Subcutaneous abdominal adipose tissue (tissue), 5 donors: ENCODE data around the gene FMNL3.

ENCODE experiments used
- H3K27ac ChIP-seq: one replicate; pipeline ENCODE4 v1.7.0; 2013; ENCODE audit warnings: low read depth, mild to moderate bottlenecking, inconsistent platforms, low read length, moderate library complexity
- H3K27me3 ChIP-seq, 5 donors: one replicate each; pipeline ENCODE4 v1.7.0; 2013; ENCODE audit warnings: low read length in 5 of 5, inconsistent platforms in 1 of 5; ENCODE audit not compliant: control insufficient read depth in 5 of 5, insufficient read depth in 4 of 5
- H3K36me3 ChIP-seq, 5 donors: one replicate each; pipeline ENCODE4 v1.7.0; 2013; ENCODE audit warnings: low read length in 5 of 5; ENCODE audit not compliant: control insufficient read depth in 5 of 5, insufficient read depth in 5 of 5
- H3K4me1 ChIP-seq, 5 donors: one replicate each; pipeline ENCODE4 v1.7.0; 2013; ENCODE audit warnings: low read length in 5 of 5, mild to moderate bottlenecking in 3 of 5, moderate library complexity in 1 of 5; ENCODE audit not compliant: control insufficient read depth in 5 of 5, insufficient read depth in 5 of 5
- H3K4me3 ChIP-seq, 5 donors: one replicate each; pipeline ENCODE4 v1.7.0; 2013; ENCODE audit warnings: low read length in 5 of 5, low read depth in 1 of 5
- H3K9ac ChIP-seq, 5 donors: one replicate each; pipeline ENCODE4 v1.7.0; 2013; ENCODE audit warnings: low read length in 5 of 5, mild to moderate bottlenecking in 4 of 5, moderate library complexity in 3 of 5
- H3K9me3 ChIP-seq, 5 donors: one replicate each; pipeline ENCODE4 v1.7.0; 2013; ENCODE audit warnings: low read length in 5 of 5; ENCODE audit not compliant: control insufficient read depth in 5 of 5
- donor health status: healthy.
- donor health status: healthy.
- donor health status: healthy.
- donor health status: healthy.
- donor health status: healthy.

FMNL3 gene

GRCh38 chr12:49626836-49627235 lies 80.4 kb downstream of the FMNL3 start:
- H3K4me3 ChIP-seq, result no peak overlapping the region
- no peak overlapping the region for H3K9ac ChIP-seq
- no peaks in the 10 kb centered on the region for H3K9me3 ChIP-seq
- peaks cover 0 to 17% (median 15%) of the 10 kb centered on the region in 5 donors for H3K4me1 ChIP-seq
- no peaks in the 10 kb centered on the region for H3K27me3 ChIP-seq
- no peak overlapping the region for H3K27ac ChIP-seq
- peaks cover 0 to 4% (median 2%) of the 10 kb centered on the region in 5 donors for H3K36me3 ChIP-seq

DNA sequence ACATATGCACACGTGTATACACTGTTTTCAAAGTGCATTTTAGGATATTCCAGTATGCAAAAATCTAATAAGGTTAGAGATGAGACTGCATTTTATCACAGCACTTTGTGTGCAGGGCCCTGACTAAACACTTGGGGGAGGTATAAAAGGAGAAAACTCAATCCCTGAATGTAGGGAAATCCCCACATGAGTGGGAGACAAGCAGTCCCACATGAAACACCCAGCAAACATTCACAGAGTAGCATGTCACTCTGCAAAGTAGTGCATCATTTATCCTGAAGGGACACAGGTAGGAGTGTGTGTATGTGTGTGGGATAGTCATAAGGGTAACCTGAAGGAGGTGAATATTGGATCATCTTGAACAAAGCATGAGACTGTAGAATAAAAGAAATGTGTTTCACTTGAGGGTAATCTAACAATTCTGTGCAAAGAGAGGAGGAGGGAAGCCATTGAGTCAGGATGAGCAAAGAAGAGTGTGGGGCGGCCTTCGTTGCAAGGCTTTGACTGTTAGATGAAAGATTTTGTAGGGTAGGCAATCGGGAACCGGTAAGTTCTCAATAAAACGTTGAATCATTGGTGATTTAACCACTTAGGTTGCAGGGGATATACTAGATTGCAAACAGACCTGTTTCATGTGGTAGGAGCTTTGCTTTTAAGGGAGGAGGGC lies 80.9 kb downstream of the FMNL3 start:
- H3K9ac ChIP-seq, result no peak overlapping the region
- H3K9me3 ChIP-seq, result no peaks in the 10 kb centered on the region
- no peaks in the 10 kb centered on the region for H3K27me3 ChIP-seq
- no peak overlapping the region for H3K4me3 ChIP-seq
- peaks cover 2 to 22% (median 19%) of the 10 kb centered on the region in 5 donors for H3K4me1 ChIP-seq
- H3K27ac ChIP-seq, result no peak overlapping the region
- no peaks in the 10 kb centered on the region for H3K36me3 ChIP-seq

DNA sequence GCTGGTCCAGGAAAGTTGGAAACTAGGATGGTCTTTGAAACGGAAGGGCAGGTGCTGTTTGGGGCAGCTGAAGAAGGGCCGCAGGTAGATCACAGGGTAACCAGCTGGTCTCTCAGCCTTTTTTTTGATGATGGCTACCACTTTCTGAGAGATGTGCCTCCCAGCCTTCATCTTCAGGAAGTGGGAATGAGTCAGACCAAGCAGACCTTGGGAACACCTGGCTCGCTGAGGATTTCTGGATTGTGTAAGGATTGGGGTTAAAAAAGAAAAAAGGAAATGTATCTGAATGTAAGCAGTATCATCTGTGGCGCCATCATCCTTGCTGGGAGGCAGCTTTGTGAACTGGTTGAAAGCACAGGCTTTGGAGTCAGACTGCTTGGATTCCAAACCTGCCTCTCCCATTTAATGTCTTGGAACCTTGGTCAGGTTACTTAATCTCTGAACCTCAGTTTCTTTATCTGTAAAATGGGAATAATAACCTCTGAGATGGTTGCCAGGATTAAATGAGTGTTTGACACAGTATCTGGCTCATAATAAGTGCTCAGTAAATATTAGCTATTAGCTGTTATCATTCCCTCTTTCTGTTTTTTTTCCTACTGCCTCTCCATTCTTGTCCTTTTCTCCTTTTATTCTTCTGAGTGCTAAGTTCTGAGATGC lies 82.2 kb downstream of the FMNL3 start:
- Histone ChIP-seq H3K9ac (no peak overlapping the region), H3K27me3 (no peaks in the 10 kb centered on the region), H3K36me3 (no peaks in the 10 kb centered on the region), H3K4me3 (no peak overlapping the region), H3K4me1 (peaks cover 2 to 24% (median 20%) of the 10 kb centered on the region in 5 donors), H3K27ac (peak overlapping the region; percentile 16), H3K9me3 (no peaks in the 10 kb centered on the region)

- H3K9ac ChIP-seq, result peak within 1 kb of the TSS; percentile 59 to 81 (median 69)
- peak within 1 kb of the TSS; percentile 63 to 86 (median 79) for H3K4me3 ChIP-seq
- H3K9me3 ChIP-seq, result no peaks in the 10 kb centered on the region
- no peaks in the 10 kb centered on the region for H3K36me3 ChIP-seq
- no peaks in the 10 kb centered on the region for H3K27me3 ChIP-seq
- peaks cover 2 to 31% (median 24%) of the 10 kb centered on the region in 5 donors for H3K4me1 ChIP-seq
- peak within 1 kb of the TSS; percentile 76 for H3K27ac ChIP-seq
Measured at GRCh38 chr12:49623142-49623904, 83.9 kb downstream of the FMNL3 start, which contains the start of gene PRPF40B. PRPF40B (plus strand) TSS chr12:49623561; CDS start chr12:49623591, 30 bp downstream.

GRCh38 chr12:49622501-49623141 lies 84.6 kb downstream of the FMNL3 start:
- Histone ChIP-seq H3K9me3 (no peaks in the 10 kb centered on the region), H3K9ac (peak overlapping the region; percentile 59 to 81 (median 69)), H3K36me3 (no peaks in the 10 kb centered on the region), H3K4me3 (peak overlapping the region; percentile 63 to 86 (median 79)), H3K27ac (peak overlapping the region; percentile 76), H3K4me1 (peaks cover 2 to 31% (median 24%) of the 10 kb centered on the region in 5 donors), H3K27me3 (no peaks in the 10 kb centered on the region)

DNA sequence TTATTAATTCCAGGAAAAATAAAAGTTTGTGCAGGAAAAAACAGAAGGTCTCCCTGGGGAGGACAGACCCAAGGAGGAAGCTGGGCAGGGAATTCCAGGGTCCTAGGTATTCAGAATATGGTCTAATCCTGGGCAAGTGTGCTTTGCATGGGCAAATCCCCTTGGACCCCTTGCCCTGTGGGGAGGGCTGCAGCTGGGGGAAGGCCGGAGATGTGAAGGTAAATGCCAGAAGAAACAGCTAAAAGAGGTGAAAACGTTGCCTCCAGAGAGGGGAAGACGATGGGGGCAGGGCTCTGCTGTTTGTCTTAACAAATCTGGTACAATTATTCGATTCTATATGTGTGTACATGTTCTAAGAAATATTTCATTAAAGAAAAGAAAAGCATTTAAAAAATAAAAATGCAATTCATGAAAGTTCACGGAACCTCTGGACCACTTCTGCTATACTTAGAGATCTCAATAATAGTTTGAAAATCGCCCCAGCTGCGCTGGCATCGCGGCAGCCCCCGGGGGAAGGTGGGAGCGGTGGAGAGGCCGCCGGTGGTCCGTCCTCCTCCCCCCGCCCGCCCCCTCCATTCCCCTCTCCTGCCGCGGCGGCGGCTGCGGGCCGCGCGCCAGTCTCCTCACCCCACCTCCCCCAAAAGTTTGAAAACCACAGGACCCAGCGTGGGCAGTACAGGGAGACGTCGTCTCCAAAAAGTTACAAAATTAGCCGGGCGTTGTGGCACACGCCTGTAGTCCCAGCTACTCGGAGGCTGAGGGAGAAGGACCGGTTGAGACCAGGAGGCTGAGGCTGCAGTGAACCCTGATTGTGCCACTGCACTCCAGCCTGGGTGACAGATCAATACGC lies 85.3 kb downstream of the FMNL3 start:
- Histone ChIP-seq H3K4me3 (peak overlapping the region; percentile 63 to 86 (median 79)), H3K27me3 (no peaks in the 10 kb centered on the region), H3K27ac (no peak overlapping the region), H3K36me3 (no peaks in the 10 kb centered on the region), H3K4me1 (peaks cover 2 to 31% (median 24%) of the 10 kb centered on the region in 5 donors), H3K9me3 (no peaks in the 10 kb centered on the region), H3K9ac (peak overlapping the region in 4 of 5 donors; percentile 59 to 81 (median 74))

DNA sequence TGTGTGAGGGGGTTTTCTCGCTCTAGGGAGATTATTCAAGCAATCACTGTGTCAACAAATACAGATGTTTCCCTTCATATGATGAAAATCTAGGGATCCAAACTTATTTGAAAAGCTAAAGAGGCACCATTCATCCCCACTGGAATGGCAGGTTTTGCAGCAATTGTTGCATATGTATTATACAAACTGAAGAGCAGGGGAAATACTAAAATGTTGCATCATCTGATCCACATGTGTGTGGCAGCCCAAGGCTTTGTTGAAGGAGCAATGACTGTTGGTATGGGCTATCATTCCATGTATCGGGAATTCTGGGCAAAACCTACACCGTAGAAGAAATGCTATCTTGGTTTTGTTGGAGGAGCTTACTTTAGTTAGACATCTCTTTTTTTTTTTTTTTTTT lies 87.9 kb downstream of the FMNL3 start:
- Histone ChIP-seq H3K9me3 (no peaks in the 10 kb centered on the region), H3K36me3 (no peaks in the 10 kb centered on the region)

DNA sequence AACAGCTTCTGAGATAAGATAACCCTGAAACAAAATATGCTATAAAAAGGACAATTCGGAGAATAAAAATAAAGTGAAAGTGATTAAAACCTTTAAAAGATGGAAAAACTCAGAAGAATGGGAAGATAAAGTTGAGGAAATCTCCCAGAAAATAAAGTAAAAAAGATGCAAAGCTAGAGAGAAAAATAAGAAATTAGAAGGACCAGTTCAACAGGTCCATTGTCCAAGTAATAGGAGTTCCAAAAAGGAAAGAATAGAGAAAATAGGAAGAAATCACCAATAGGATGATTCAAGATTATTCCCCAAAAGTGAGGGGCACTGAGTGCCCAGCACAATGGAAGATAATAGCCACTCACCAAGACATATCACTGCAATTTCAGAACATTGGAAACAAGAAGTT lies 88.6 kb downstream of the FMNL3 start:
- Histone ChIP-seq H3K4me1 (peaks cover 2 to 28% (median 21%) of the 10 kb centered on the region in 5 donors), H3K9me3 (no peaks in the 10 kb centered on the region)

More for the DNA sequence above, 87.9 kb downstream of the FMNL3 start:
- peaks cover 2 to 33% (median 24%) of the 10 kb centered on the region in 5 donors for H3K4me1 ChIP-seq
- H3K9ac ChIP-seq, result no peak overlapping the region
- no peak overlapping the region for H3K4me3 ChIP-seq
- no peaks in the 10 kb centered on the region for H3K27me3 ChIP-seq
- no peak overlapping the region for H3K27ac ChIP-seq

More for the DNA sequence above, 88.6 kb downstream of the FMNL3 start:
- Histone ChIP-seq H3K27me3 (no peaks in the 10 kb centered on the region), H3K36me3 (no peaks in the 10 kb centered on the region), H3K9ac (no peak overlapping the region), H3K4me3 (no peak overlapping the region), H3K27ac (no peak overlapping the region)
